Spleen (tissue), 11 donors: ENCODE results near the gene GRIK3. TPM values are rescaled to one million over a fixed set of nuclear protein-coding genes. Genes with fewer than 3 reads are reported as not detected.

Experiments used
- DNase-seq: peaks from one replicate; pipeline ENCODE4 v3.0.0-alpha.2; 2020
- H3K27ac ChIP-seq, 8 donors: fragments of 200-600 bp; sonication (generic) in 7 of 8; 1 replicate in 4 of 8; 2 replicates in 4 of 8; pipeline versions ENCODE4 v1.5.0 to v1.8.0; 2016 to 2021; ENCODE audit warnings: inconsistent platforms in 4 of 8, mild to moderate bottlenecking in 4 of 8, moderate library complexity in 1 of 8
- H3K27me3 ChIP-seq, 7 donors: fragments of 200-600 bp; sonication (generic) in 6 of 7; replicated peaks in 1 of 7; 1 replicate in 4 of 7; 2 replicates in 3 of 7; pipeline versions ENCODE4 v1.5.0 to v1.8.0; 2016 to 2021; ENCODE audit warnings: inconsistent platforms in 3 of 7, mild to moderate bottlenecking in 1 of 7
- H3K36me3 ChIP-seq, 6 donors: fragments of 200-600 bp; sonication (generic) in 5 of 6; 1 replicate in 4 of 6; 2 replicates in 2 of 6; pipeline versions ENCODE4 v1.5.0 to v1.8.0; 2016 to 2021; ENCODE audit warnings: inconsistent platforms in 2 of 6
- H3K4me1 ChIP-seq, 6 donors: fragments of 200-600 bp; sonication (generic) in 5 of 6; 1 replicate in 3 of 6; 2 replicates in 3 of 6; pipeline versions ENCODE4 v1.5.0 to v1.8.0; 2016 to 2021; ENCODE audit warnings: inconsistent platforms in 3 of 6
- H3K4me3 ChIP-seq, 8 donors: fragments of 200-600 bp; sonication (generic) in 7 of 8; 1 replicate in 4 of 8; 2 replicates in 4 of 8; pipeline versions ENCODE4 v1.5.0 to v1.8.0; 2016 to 2021; ENCODE audit warnings: inconsistent platforms in 4 of 8, mild to moderate bottlenecking in 4 of 8, moderate library complexity in 2 of 8
- H3K9me3 ChIP-seq, 8 donors: fragments of 200-600 bp; sonication (generic) in 7 of 8; 1 replicate in 4 of 8; 2 replicates in 4 of 8; pipeline versions ENCODE4 v1.5.0 to v1.8.0; 2016 to 2021; ENCODE audit warnings: inconsistent platforms in 4 of 8
- CTCF ChIP-seq, 11 experiments: fragments of 200-600 bp in 7 of 11; fragments of 450-650 bp in 4 of 11; sonication (generic) in 4 of 11; IDR thresholded peaks in 8 of 11; conservative IDR thresholded peaks in 3 of 11; 1 replicate in 7 of 11; 2 replicates in 4 of 11; pipeline versions ENCODE4 v1.4.0 to v1.8.0; 2016 to 2021; ENCODE audit warnings: antibody characterized with exemption in 11 of 11, inconsistent platforms in 4 of 11, mild to moderate bottlenecking in 1 of 11
- POLR2A ChIP-seq, 3 donors: fragments of 450-650 bp; IDR thresholded peaks; one replicate each; pipeline ENCODE4 v1.5.1; 2017; ENCODE audit warnings: antibody characterized with exemption in 3 of 3, mild to moderate bottlenecking in 1 of 3
- POLR2AphosphoS5 ChIP-seq, 3 donors: sonication (generic); formaldehyde crosslinking; IDR thresholded peaks; one replicate each; pipeline ENCODE4 v1.5.1; 2017; ENCODE audit warnings: antibody characterized with exemption in 3 of 3
- WGBS, 5 donors: extraction: QIAGEN DNeasy Blood & Tissue Kit in 3 of 5; methylation state at CpG; one replicate each; pipeline versions ENCODE4 v1.1.5 to v1.1.7; 2013 to 2018; 5-methylcytosine and 5-hydroxymethylcytosine counted together
- intact Hi-C: fragments of 100-400 bp; cut with DNase I; formaldehyde crosslinking; loops from one replicate; pipeline ENCODE4 v1.15.0; 2023; ENCODE audit warnings: low total_unique reads
- polyA plus RNA-seq, 3 donors: library from polyadenylated mRNA; stranded (reverse); fragments of 200-250 nt; gene quantifications; one replicate each; pipeline ENCODE4 v1.2.1, GENCODE V29; 2013
- total RNA-seq, 7 donors: library from RNA; depleted of rRNA in 3 of 7; stranded (reverse); fragments of >200 nt in 3 of 7; fragmentation: NEBNext Ultra II Directional in 4 of 7; extraction: Animal tissue kit (Norgen Biotek cat#: 25700) in 4 of 7; gene quantifications; one replicate each; pipeline versions ENCODE4 v1.1.0 to v1.2.1, GENCODE V29; 2016 to 2021
- donor health status: healthy with polysubstance abuse.
- donor health status: DM: no; HTN: no; CAD: no; lungs with moderate emphysema.
- donor health status: DM: no; HTN: no; CAD: no.
- donor health status: Bipolar disorder and iron deficiency.
- donor health status: healthy.
- donor health status: DM: no; HTN: no; CAD: no.
- donor health status: DM: yes; HTN: yes; CAD: no.

GRIK3 gene
- total and polyA plus RNA-seq, 10 donors: 0.09 to 0.74 (median 0.19) TPM

- intact Hi-C loops: loop anchor here (10.0 kb wide), 2 partner anchors 292 to 328 kb away; no protein-coding TSS in a partner anchor
- Histone ChIP-seq H3K9me3 (no peaks in the 10 kb centered on the region), H3K4me3 (peak overlapping the region in 2 of 8 donors; percentile 4 to 52), H3K27me3 (peaks cover 7 to 100% (median 81%) of the 10 kb centered on the region in 7 donors), H3K27ac (no peak overlapping the region), H3K4me1 (peaks cover 16 to 54% (median 44%) of the 10 kb centered on the region in 6 donors), H3K36me3 (no peaks in the 10 kb centered on the region)
- WGBS, 5 donors: 1 to 6% (median 4%) methylated on average over 16 to 60 of the region's 60 CpGs
- DNase-seq: no peak
- TF ChIP-seq POLR2A (IDR thresholded peaks at IDR 0.05) (no peak), POLR2AphosphoS5 (IDR thresholded peaks at IDR 0.05) (no peak), CTCF (IDR thresholded peaks at IDR 0.05 in 8 of 11, conservative IDR thresholded peaks at IDR 0.05 in 3 of 11) (no peak)
Observed at GRCh38 chr1:37032660-37033354, 1.5 kb downstream of the GRIK3 start.

GRCh38 chr1:37031871-37032270 lies 2.4 kb downstream of the GRIK3 start:
- no peak overlapping the region for H3K27ac ChIP-seq

GRCh38 chr1:37031429-37031828 lies 2.9 kb downstream of the GRIK3 start:
- DNase-seq: no peak
- H3K27ac ChIP-seq: no peak overlapping the region
- 46 to 69% (median 56%) methylated on average over 4 to 8 of the region's 8 CpGs for WGBS, 5 donors
- no peaks in the 10 kb centered on the region for H3K36me3 ChIP-seq
- peaks cover 7 to 98% (median 71%) of the 10 kb centered on the region in 7 donors for H3K27me3 ChIP-seq
- H3K4me3 ChIP-seq: no peak overlapping the region
- H3K4me1 ChIP-seq: peaks cover 16 to 55% (median 40%) of the 10 kb centered on the region in 6 donors
- TF ChIP-seq POLR2A (IDR thresholded peaks at IDR 0.05) (no peak), CTCF (IDR thresholded peaks at IDR 0.05 in 8 of 11, conservative IDR thresholded peaks at IDR 0.05 in 3 of 11) (no peak), POLR2AphosphoS5 (IDR thresholded peaks at IDR 0.05) (no peak)
- intact Hi-C loops: loop anchor here (10.0 kb wide), 2 partner anchors 293 to 327 kb away; no protein-coding TSS in a partner anchor
- H3K9me3 ChIP-seq: no peaks in the 10 kb centered on the region

More at GRCh38 chr1:37031871-37032270, 2.4 kb downstream of the GRIK3 start:
- DNase-seq: no peak
- Histone ChIP-seq H3K4me3 (no peak overlapping the region), H3K36me3 (no peaks in the 10 kb centered on the region), H3K4me1 (peaks cover 16 to 59% (median 43%) of the 10 kb centered on the region in 6 donors), H3K9me3 (no peaks in the 10 kb centered on the region), H3K27me3 (peaks cover 7 to 100% (median 76%) of the 10 kb centered on the region in 7 donors)
- intact Hi-C loops: loop anchor here (10.0 kb wide), 2 partner anchors 293 to 327 kb away; no protein-coding TSS in a partner anchor
- WGBS, 5 donors: 34 to 37% (median 36%) methylated on average over 9 of the region's 9 CpGs
- no peak for TF ChIP-seq CTCF (IDR thresholded peaks at IDR 0.05 in 8 of 11, conservative IDR thresholded peaks at IDR 0.05 in 3 of 11)
- no peak for TF ChIP-seq POLR2A (IDR thresholded peaks at IDR 0.05)
- TF ChIP-seq POLR2AphosphoS5 (IDR thresholded peaks at IDR 0.05): no peak

- TF ChIP-seq POLR2AphosphoS5 (IDR thresholded peaks at IDR 0.05): peak in 1 of 3 donors; percentile 65
- TF ChIP-seq POLR2A (IDR thresholded peaks at IDR 0.05): no peak
- no peak for DNase-seq
- Histone ChIP-seq H3K27me3 (peaks cover 7 to 74% (median 49%) of the 10 kb centered on the region in 7 donors), H3K36me3 (no peaks in the 10 kb centered on the region), H3K27ac (no peak overlapping the region), H3K4me1 (peaks cover 3 to 32% (median 18%) of the 10 kb centered on the region in 6 donors), H3K9me3 (no peaks in the 10 kb centered on the region), H3K4me3 (no peak overlapping the region)
- 34 to 55% (median 45%) methylated on average over 9 to 12 of the region's 12 CpGs for WGBS, 5 donors
- intact Hi-C loops: no loop called here
Observed at GRCh38 chr1:37028981-37029617, 5.2 kb downstream of the GRIK3 start.
